HL-60 (cell line): Measurements from ENCODE around the gene KLHL25.
A peak's percentile ranks its signal among the peaks of the same experiment; 100 is the strongest.

Source experiments
- DNase-seq, 2 experiments: peaks; one replicate each; pipeline ENCODE4 v3.0.0-alpha.2; 2010 to 2020; ENCODE audit warnings: low read depth in 1 of 2, low spot score in 1 of 2
- H3K27ac ChIP-seq: fragments of 250-450 bp; sonication (Bioruptor Pico); replicated peaks from 2 replicates; pipeline ENCODE4 v1.5.1; 2020; ENCODE audit warnings: mild to moderate bottlenecking, moderate library complexity
- H3K27me3 ChIP-seq: fragments of 250-450 bp; sonication (Bioruptor Pico); 2 replicates; pipeline ENCODE4 v1.5.1; 2021; ENCODE audit warnings: mild to moderate bottlenecking, moderate library complexity; ENCODE audit not compliant: insufficient read depth, poor library complexity, severe bottlenecking
- H3K4me3 ChIP-seq: replicated peaks from 2 replicates; pipeline ENCODE4 v1.5.1; 2011; ENCODE audit warnings: mild to moderate bottlenecking, control low read depth, low read length; ENCODE audit not compliant: insufficient read depth
- GABPA ChIP-seq: IDR thresholded peaks from 2 replicates; pipeline ENCODE4 v1.6.1; 2012; ENCODE audit warnings: low read depth
- POLR2AphosphoS5 ChIP-seq: IDR thresholded peaks from 2 replicates; pipeline ENCODE4 v1.6.1; 2012; ENCODE audit warnings: low read depth
- SPI1 ChIP-seq: IDR thresholded peaks from 2 replicates; pipeline ENCODE4 v1.6.1; 2012; ENCODE audit warnings: low read depth, mild to moderate bottlenecking, borderline replicate concordance
- long read RNA-seq: library from polyadenylated mRNA; unstranded; transcript quantifications from one replicate; pipeline ENCODE4 v2.0.0, GENCODE V29; 2020
- TF ChIP-seq, protein P1 (sequence below): IDR thresholded peaks from one replicate; pipeline ENCODE4 v1.5.1; 2011; ENCODE audit warnings: low read length, control low read depth, inconsistent platforms; ENCODE audit not compliant: insufficient read depth
- TF ChIP-seq, protein P2 (sequence below): IDR thresholded peaks from 2 replicates; pipeline ENCODE4 v1.6.1; 2012; ENCODE audit warnings: low read depth; ENCODE audit not compliant: insufficient replicate concordance

Gene KLHL25, protein sequence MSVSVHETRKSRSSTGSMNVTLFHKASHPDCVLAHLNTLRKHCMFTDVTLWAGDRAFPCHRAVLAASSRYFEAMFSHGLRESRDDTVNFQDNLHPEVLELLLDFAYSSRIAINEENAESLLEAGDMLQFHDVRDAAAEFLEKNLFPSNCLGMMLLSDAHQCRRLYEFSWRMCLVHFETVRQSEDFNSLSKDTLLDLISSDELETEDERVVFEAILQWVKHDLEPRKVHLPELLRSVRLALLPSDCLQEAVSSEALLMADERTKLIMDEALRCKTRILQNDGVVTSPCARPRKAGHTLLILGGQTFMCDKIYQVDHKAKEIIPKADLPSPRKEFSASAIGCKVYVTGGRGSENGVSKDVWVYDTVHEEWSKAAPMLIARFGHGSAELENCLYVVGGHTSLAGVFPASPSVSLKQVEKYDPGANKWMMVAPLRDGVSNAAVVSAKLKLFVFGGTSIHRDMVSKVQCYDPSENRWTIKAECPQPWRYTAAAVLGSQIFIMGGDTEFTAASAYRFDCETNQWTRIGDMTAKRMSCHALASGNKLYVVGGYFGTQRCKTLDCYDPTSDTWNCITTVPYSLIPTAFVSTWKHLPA
- long read RNA-seq, transcript KLHL25-201 (3 exons, 3,758 nt): major isoform, 8 of 11 reads
- long read RNA-seq, partial matches to known transcripts: 3 of 11 reads
- long read RNA-seq, other reads (novel, unspliced or antisense): 0 of 11 reads

DNA sequence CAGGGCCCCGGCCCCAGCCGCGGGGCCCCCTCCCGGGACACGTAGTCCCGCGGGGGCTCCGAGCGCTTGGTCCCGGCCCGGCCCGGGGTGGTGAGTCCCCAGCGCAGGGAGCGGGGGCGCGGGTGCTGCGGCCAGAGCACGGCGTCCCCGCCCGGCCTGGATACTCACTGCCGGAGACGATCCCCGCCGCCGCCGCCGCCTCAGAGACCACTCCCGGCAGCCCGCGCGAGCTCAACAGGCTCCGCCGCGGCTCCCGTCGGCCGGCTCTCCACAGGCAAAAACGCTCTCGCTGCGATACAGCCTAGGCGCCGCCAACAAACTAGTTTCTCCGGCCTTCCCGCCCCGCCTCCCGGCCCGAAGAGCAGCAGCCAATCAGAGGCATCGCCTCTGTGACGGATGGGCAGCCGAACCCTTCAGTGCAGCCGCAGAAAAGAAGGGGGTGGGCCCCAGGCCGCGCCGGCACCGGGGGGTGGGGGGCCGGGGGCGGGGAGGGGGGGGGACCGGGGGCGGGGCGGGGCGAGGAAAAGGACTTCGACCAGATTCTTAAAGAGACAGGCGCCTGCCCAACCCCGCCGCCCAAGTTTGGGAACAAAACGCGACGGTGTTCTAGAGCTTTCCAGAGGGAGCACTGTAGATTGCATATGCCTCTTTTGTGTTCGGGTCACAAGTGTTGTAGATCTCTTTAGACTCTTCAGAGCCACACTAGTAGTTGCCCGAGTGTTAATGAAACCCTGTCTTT is at the start of gene KLHL25:
Gene KLHL25, minus strand, starts transcription at position 328 of the 739 bp plus-strand sequence. CDS start 25,115 bp downstream, outside the sequence.
- Histone ChIP-seq H3K4me3 (peak within 1 kb of the TSS; percentile 63), H3K27ac (no peak within 1 kb of the TSS), H3K27me3 (peaks cover 12% of the 10 kb centered on the region)
- TF ChIP-seq, protein P1, sequence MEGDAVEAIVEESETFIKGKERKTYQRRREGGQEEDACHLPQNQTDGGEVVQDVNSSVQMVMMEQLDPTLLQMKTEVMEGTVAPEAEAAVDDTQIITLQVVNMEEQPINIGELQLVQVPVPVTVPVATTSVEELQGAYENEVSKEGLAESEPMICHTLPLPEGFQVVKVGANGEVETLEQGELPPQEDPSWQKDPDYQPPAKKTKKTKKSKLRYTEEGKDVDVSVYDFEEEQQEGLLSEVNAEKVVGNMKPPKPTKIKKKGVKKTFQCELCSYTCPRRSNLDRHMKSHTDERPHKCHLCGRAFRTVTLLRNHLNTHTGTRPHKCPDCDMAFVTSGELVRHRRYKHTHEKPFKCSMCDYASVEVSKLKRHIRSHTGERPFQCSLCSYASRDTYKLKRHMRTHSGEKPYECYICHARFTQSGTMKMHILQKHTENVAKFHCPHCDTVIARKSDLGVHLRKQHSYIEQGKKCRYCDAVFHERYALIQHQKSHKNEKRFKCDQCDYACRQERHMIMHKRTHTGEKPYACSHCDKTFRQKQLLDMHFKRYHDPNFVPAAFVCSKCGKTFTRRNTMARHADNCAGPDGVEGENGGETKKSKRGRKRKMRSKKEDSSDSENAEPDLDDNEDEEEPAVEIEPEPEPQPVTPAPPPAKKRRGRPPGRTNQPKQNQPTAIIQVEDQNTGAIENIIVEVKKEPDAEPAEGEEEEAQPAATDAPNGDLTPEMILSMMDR: no peak
- TF ChIP-seq, protein P2, sequence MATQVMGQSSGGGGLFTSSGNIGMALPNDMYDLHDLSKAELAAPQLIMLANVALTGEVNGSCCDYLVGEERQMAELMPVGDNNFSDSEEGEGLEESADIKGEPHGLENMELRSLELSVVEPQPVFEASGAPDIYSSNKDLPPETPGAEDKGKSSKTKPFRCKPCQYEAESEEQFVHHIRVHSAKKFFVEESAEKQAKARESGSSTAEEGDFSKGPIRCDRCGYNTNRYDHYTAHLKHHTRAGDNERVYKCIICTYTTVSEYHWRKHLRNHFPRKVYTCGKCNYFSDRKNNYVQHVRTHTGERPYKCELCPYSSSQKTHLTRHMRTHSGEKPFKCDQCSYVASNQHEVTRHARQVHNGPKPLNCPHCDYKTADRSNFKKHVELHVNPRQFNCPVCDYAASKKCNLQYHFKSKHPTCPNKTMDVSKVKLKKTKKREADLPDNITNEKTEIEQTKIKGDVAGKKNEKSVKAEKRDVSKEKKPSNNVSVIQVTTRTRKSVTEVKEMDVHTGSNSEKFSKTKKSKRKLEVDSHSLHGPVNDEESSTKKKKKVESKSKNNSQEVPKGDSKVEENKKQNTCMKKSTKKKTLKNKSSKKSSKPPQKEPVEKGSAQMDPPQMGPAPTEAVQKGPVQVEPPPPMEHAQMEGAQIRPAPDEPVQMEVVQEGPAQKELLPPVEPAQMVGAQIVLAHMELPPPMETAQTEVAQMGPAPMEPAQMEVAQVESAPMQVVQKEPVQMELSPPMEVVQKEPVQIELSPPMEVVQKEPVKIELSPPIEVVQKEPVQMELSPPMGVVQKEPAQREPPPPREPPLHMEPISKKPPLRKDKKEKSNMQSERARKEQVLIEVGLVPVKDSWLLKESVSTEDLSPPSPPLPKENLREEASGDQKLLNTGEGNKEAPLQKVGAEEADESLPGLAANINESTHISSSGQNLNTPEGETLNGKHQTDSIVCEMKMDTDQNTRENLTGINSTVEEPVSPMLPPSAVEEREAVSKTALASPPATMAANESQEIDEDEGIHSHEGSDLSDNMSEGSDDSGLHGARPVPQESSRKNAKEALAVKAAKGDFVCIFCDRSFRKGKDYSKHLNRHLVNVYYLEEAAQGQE: no peak
- TF ChIP-seq POLR2AphosphoS5: no peak
- no peak for TF ChIP-seq GABPA
- no peak for TF ChIP-seq SPI1
- peak; percentile 71 to 93 for DNase-seq

DNA sequence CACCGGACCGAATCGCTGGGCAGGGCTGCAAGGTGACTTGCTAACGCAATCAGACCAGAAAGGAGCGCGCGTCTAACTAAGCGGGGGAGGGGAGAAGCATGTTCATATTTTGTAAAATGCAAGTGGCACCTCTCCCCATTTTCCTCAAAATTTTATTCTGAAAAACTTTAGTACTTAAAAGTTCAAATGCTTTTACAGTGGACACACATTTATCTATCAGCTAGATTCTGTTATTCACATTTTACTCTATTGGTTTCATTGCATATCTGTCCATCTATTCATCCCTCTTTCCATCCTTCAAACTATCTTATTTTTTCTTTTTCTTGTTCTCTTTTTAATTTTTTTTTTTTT is 46.1 kb upstream of the KLHL25 start:
- no peak overlapping the region for H3K27ac ChIP-seq
- no peak overlapping the region for H3K4me3 ChIP-seq
- no peak for TF ChIP-seq POLR2AphosphoS5
- TF ChIP-seq, protein P2: no peak
- TF ChIP-seq SPI1: no peak
- TF ChIP-seq GABPA: no peak
- TF ChIP-seq, protein P1: no peak
- no peak for DNase-seq
- H3K27me3 ChIP-seq: peaks cover 2% of the 10 kb centered on the region

DNA sequence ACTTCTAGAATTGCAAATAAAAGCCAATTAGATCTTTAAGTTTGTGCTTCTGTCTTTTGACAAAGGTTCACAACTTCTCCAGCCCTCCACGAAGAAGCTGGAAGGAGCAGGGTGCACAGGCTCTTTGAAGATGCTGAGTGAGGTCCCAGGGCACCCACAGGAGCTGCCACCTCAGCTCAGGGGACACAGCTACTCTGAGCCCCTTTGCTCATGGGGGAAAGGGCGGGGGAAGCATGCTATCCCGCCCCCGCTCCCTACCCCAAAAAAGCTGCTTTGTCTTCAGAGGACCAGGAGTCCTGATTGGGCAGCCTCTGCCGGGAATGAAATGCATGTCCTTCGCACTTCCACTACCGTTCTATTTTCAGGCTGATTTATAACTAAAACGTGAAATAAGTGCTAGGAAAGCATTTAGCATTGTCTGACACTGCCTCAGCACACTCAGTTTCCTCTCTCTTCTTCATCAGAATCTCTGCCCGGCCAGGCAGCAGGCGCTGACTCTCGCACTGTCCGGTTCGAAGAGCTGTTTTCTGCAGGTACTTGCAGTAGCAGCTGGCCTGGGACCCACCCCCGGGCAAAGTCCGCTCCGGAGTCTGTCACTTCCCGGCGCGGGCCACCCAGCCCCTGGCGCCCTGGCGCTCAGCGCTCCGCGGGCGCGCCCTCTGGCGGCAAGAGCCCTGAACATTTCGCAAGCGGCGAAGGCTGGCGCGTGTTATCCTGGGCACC is 45.5 kb upstream of the KLHL25 start:
- Histone ChIP-seq H3K27me3 (no peaks in the 10 kb centered on the region), H3K27ac (no peak overlapping the region), H3K4me3 (peak overlapping the region; percentile 28)
- peak; percentile 47 to 74 for DNase-seq
- TF ChIP-seq, protein P2: no peak
- no peak for TF ChIP-seq POLR2AphosphoS5
- TF ChIP-seq, protein P1: peak; percentile 68
